HEK293T (cell line): Measurements from ENCODE around the gene BIRC5.

Source experiments
- CTCF ChIA-PET: fragments of 350-600 bp; formaldehyde crosslinking; extraction: SDS; loops from one replicate; lab custom pipeline; 2021; ENCODE audit warnings: antibody characterized with exemption, inconsistent platforms; lab: Yijun Ruan, JAX
- POLR2A ChIA-PET: fragments of 350-600 bp; formaldehyde crosslinking; extraction: SDS; loops from one replicate; lab custom pipeline; 2020; ENCODE audit warnings: antibody characterized with exemption, inconsistent platforms; lab: Yijun Ruan, JAX
- DNase-seq: peaks from one replicate; pipeline ENCODE4 v3.0.0; 2012; ENCODE audit warnings: mixed read lengths; ENCODE audit errors: extremely low spot score
- ARNT ChIP-seq: fragments of 450-650 bp; IDR thresholded peaks from 2 replicates; pipeline ENCODE4 v1.6.1; 2017; ENCODE audit warnings: mild to moderate bottlenecking
- BHLHE40 ChIP-seq: fragments of 450-650 bp; IDR thresholded peaks from 2 replicates; pipeline ENCODE4 v1.6.1; 2016; ENCODE audit warnings: mild to moderate bottlenecking, moderate library complexity, borderline replicate concordance
- CTBP1 ChIP-seq: fragments of 450-650 bp; IDR thresholded peaks from 2 replicates; pipeline ENCODE4 v1.6.1; 2016; ENCODE audit warnings: borderline replicate concordance
- ELF4 ChIP-seq: fragments of 450-650 bp; IDR thresholded peaks from 2 replicates; pipeline ENCODE4 v1.6.1; 2017; ENCODE audit warnings: antibody characterized with exemption
- FOXA1 ChIP-seq: fragments of 450-650 bp; IDR thresholded peaks from 2 replicates; pipeline ENCODE4 v1.6.1; 2016; ENCODE audit warnings: mild to moderate bottlenecking
- FOXK2 ChIP-seq: fragments of 450-650 bp; IDR thresholded peaks from 2 replicates; pipeline ENCODE4 v1.6.1; 2016; ENCODE audit warnings: mild to moderate bottlenecking
- FOXM1 ChIP-seq: fragments of 450-650 bp; IDR thresholded peaks from 2 replicates; pipeline ENCODE4 v1.6.1; 2017; ENCODE audit warnings: mild to moderate bottlenecking, borderline replicate concordance
- HDGF ChIP-seq: fragments of 450-650 bp; IDR thresholded peaks from 2 replicates; pipeline ENCODE4 v1.6.1; 2017; ENCODE audit warnings: antibody characterized with exemption, borderline replicate concordance
- L3MBTL2 ChIP-seq: fragments of 450-650 bp; conservative IDR thresholded peaks from 2 replicates; pipeline ENCODE4 v1.6.1; 2016; ENCODE audit warnings: mild to moderate bottlenecking
- LEF1 ChIP-seq: fragments of 450-650 bp; IDR thresholded peaks from 2 replicates; pipeline ENCODE4 v1.6.1; 2017; ENCODE audit warnings: mild to moderate bottlenecking, borderline replicate concordance
- NFRKB ChIP-seq: fragments of 450-650 bp; IDR thresholded peaks from 2 replicates; pipeline ENCODE4 v1.6.1; 2016; ENCODE audit warnings: mild to moderate bottlenecking, moderate library complexity
- SP1 ChIP-seq: fragments of 450-650 bp; IDR thresholded peaks from 2 replicates; pipeline ENCODE4 v1.6.1; 2017
- SUZ12 ChIP-seq: fragments of 450-650 bp; IDR thresholded peaks from 2 replicates; pipeline ENCODE4 v1.6.1; 2016; ENCODE audit warnings: mild to moderate bottlenecking
- TARDBP ChIP-seq: fragments of 450-650 bp; IDR thresholded peaks from 2 replicates; pipeline ENCODE4 v1.6.1; 2016
- ZNF384 ChIP-seq: fragments of 450-650 bp; IDR thresholded peaks from 2 replicates; pipeline ENCODE4 v1.6.1; 2016
- TF ChIP-seq, protein P1 (sequence below): fragments of 450-650 bp; IDR thresholded peaks from 2 replicates; pipeline ENCODE4 v1.6.1; 2016

BIRC5 gene

DNA sequence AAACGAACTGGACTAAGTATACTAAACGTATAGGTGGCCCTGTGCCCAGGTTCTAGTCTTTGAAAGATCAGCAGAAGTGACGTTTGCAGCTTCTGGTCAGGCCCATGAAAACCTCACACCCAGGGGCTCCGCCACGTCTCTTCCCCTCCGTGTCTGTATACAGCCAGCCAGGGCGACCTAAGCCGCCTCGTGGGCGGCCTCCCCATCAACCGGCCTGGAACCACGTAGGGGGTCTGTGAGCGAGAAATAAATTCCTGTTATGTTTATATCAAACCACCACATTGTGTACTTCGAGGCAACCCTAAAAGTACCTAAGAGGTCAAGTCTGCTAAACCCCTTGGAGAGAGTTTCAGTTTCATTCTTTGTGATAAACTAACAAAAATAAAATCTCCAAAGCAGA lies 34.0 kb upstream of the BIRC5 start:
- CTCF ChIA-PET, result no interaction called here
- POLR2A ChIA-PET, result interaction anchor here (1.3 kb wide), 1 partner anchor 11 kb away, joined by 4 read pairs; no protein-coding TSS in a partner anchor

DNA sequence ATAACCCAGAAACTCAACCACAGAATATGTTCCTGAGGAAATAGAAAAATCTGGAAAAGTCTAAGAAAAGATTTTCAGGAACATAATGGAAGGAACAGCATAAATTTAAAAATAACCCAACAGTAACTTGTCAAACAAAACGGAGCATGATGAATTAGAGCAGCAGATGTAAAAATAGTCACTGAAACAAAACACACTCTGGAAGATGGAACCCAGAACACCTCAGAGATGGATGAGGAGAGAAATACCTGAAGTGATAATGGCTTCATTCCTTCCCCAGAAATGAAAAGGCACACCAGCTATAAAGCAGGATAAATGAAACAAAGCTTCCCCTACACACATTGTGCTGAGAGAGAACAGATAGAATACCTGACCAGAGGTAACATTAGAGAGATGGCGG lies 33.5 kb upstream of the BIRC5 start:
- no peak for TF ChIP-seq SUZ12
- ChIA-PET POLR2A (interaction anchor here (1.3 kb wide), 1 partner anchor 11 kb away, joined by 4 read pairs; no protein-coding TSS in a partner anchor), CTCF (no interaction called here)
- DNase-seq, result no peak

More for the DNA sequence above, 34.0 kb upstream of the BIRC5 start:
- DNase-seq, result no peak
- TF ChIP-seq ZNF384 (no peak), HDGF (no peak), ELF4 (no peak), FOXM1 (no peak), FOXK2 (no peak), L3MBTL2 (no peak), ARNT (no peak), NFRKB (no peak), LEF1 (no peak), CTBP1 (no peak), BHLHE40 (no peak), SUZ12 (no peak)

GRCh38 chr17:78182504-78182903 lies 31.5 kb upstream of the BIRC5 start:
- ChIA-PET CTCF (interaction anchor here (0.7 kb wide), 1 partner anchor 98 kb away, joined by 4 read pairs; no protein-coding TSS in a partner anchor), POLR2A (interaction anchor here (0.6 kb wide), 1 partner anchor 1854 kb away, joined by 3 read pairs; no protein-coding TSS in a partner anchor)
- no peak for TF ChIP-seq FOXM1
- TF ChIP-seq ZNF384, result no peak
- no peak for TF ChIP-seq NFRKB
- TF ChIP-seq CTBP1, result no peak
- no peak for TF ChIP-seq ARNT
- TF ChIP-seq FOXK2, result no peak
- no peak for TF ChIP-seq ELF4
- TF ChIP-seq LEF1, result no peak
- no peak for TF ChIP-seq BHLHE40
- TF ChIP-seq FOXA1, result no peak
- no peak for DNase-seq

GRCh38 chr17:78183916-78184315 lies 30.1 kb upstream of the BIRC5 start:
- ChIA-PET POLR2A (interaction anchor here (0.9 to 1.5 kb wide), 2 partner anchors 14 to 22 kb away, joined by 3 to 6 read pairs; no protein-coding TSS in a partner anchor), CTCF (interaction anchor here (0.7 kb wide), 1 partner anchor 7 kb away, joined by 3 read pairs; no protein-coding TSS in a partner anchor)
- TF ChIP-seq LEF1 (no peak), SP1 (no peak), CTBP1 (no peak), SUZ12 (no peak), ELF4 (no peak), FOXA1 (no peak), HDGF (no peak), L3MBTL2 (no peak), FOXK2 (no peak), NFRKB (no peak), FOXM1 (no peak), TARDBP (no peak), ZNF384 (no peak), ARNT (no peak)
- TF ChIP-seq, protein P1, sequence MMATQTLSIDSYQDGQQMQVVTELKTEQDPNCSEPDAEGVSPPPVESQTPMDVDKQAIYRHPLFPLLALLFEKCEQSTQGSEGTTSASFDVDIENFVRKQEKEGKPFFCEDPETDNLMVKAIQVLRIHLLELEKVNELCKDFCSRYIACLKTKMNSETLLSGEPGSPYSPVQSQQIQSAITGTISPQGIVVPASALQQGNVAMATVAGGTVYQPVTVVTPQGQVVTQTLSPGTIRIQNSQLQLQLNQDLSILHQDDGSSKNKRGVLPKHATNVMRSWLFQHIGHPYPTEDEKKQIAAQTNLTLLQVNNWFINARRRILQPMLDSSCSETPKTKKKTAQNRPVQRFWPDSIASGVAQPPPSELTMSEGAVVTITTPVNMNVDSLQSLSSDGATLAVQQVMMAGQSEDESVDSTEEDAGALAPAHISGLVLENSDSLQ, result no peak
- DNase-seq, result no peak

- POLR2A ChIA-PET, result interaction anchor here (1.5 to 3.4 kb wide), 2 partner anchors 10 to 15 kb away, joined by 6 to 24 read pairs; no protein-coding TSS in a partner anchor
- CTCF ChIA-PET, result interaction anchor here (0.7 kb wide), 1 partner anchor 8 kb away, joined by 3 read pairs; no protein-coding TSS in a partner anchor
- TF ChIP-seq, protein P1, result no peak
- TF ChIP-seq LEF1, result no peak
- TF ChIP-seq SUZ12, result no peak
- TF ChIP-seq FOXA1, result no peak
- no peak for TF ChIP-seq NFRKB
- no peak for TF ChIP-seq BHLHE40
- TF ChIP-seq CTBP1, result no peak
- no peak for TF ChIP-seq FOXM1
- TF ChIP-seq ELF4, result no peak
- TF ChIP-seq HDGF, result no peak
- no peak for TF ChIP-seq FOXK2
- TF ChIP-seq ZNF384, result no peak
- no peak for TF ChIP-seq SP1
- no peak for TF ChIP-seq L3MBTL2
- TF ChIP-seq TARDBP, result no peak
- TF ChIP-seq ARNT, result no peak
- DNase-seq, result no peak
These were observed 29.7 kb upstream of the BIRC5 start for GRCh38 chr17:78184351-78184750.

DNA sequence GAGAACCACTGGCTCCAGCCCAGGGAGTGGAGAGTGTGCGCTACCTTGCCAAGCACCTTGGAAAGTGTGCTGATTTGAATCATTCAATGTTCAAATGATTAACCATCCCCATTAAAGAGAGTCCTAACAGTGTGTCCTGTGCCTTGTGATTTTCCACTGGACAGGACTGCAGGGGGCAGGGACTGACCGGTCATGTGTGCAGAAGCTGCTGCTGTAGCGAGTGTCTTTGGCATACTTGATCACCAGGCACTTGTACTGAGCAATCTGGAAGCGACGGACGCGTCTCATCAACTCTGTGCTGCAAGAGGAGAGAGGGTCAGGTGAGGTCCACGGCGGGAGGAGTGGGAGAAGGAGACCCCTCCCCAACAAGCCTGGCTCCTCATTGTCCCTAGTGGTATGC lies 29.2 kb upstream of the BIRC5 start:
- TF ChIP-seq CTBP1 (no peak), SUZ12 (no peak), FOXK2 (no peak), ZNF384 (no peak), FOXM1 (no peak), HDGF (no peak), NFRKB (no peak), FOXA1 (no peak)
- DNase-seq, result no peak
- CTCF ChIA-PET, result interaction anchor here (0.7 kb wide), 1 partner anchor 8 kb away, joined by 3 read pairs; no protein-coding TSS in a partner anchor
- POLR2A ChIA-PET, result interaction anchor here (1.5 to 3.4 kb wide), 2 partner anchors 11 to 15 kb away, joined by 6 to 24 read pairs; no protein-coding TSS in a partner anchor
